GM10266 (cell line): ENCODE data around the gene WNK1.

Experiments used
- DNase-seq: peaks from one replicate; pipeline ENCODE4 v3.0.0; 2012; ENCODE audit errors: extremely low spot score
- CTCF ChIP-seq: IDR thresholded peaks from 2 replicates; pipeline ENCODE4 v1.5.1; 2012; ENCODE audit warnings: mild to moderate bottlenecking, low read depth; ENCODE audit not compliant: control insufficient read depth, insufficient read depth; ENCODE audit errors: missing control alignments

Gene WNK1

GRCh38 chr12:936377-937345, 184.3 kb downstream of the WNK1 start:
- no peak for DNase-seq

GRCh38 chr12:938810-939209, 186.4 kb downstream of the WNK1 start:
- TF ChIP-seq CTCF = no peak
- DNase-seq = no peak

More at GRCh38 chr12:936377-937345, 184.3 kb downstream of the WNK1 start:
- TF ChIP-seq CTCF = no peak

DNA sequence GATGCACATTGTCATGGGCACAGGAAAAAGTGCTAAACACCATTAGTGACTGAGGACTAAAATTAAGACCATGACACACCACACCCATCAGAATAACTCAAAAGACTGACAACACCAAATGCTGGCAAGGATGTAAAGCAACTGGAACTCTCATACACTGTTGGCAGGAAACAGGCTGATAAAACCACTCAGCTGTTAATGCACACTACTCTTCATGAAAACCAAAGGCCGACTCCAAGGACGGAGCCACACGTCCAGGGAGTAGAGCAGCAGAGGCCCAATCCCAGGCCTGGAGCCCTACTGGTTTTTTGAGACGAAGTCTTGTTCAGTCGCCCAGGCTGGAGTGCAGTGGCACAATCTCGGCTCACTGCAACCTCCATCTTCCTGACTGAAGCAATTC, 190.7 kb downstream of the WNK1 start:
- no peak for TF ChIP-seq CTCF
- no peak for DNase-seq

GRCh38 chr12:944211-944610, 191.8 kb downstream of the WNK1 start:
- no peak for TF ChIP-seq CTCF
- no peak for DNase-seq

DNA sequence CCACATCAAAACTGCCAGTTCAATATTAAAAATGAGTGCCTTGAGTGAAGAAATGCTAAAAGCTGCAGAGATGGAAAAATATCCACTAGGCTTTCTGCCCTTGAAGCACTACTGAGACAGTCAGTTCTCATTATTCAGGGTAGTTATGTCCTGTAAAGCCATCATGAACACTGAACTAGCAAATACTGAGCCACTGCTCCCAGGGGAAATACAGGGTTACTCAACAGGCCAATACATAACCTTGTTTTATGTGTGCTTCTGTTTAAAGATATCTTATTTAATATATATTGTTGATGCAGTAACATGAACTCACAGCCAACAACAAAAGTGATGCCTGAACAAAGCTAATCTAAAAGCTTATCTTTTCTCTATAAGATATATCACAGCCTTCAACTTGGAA, 193.8 kb downstream of the WNK1 start:
- no peak for DNase-seq
- TF ChIP-seq CTCF = no peak

DNA sequence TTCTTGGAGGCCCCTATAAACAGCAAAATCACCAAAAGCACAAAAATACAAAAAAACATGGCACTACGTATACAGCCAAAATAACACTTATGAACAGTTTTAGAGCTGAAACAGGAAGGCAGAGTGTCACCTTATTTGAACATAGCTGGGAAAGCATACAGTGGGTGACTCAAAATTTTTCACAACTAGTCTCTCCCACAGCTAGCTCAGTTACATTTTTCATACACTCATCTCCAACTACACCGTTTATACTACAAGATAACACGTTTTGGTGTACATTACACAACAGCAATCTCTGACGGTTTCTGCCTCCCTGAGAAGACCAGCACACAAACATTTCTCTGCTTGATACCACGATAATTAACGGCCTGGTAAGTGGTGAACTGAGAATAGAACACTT, 194.3 kb downstream of the WNK1 start:
- TF ChIP-seq CTCF = no peak
- DNase-seq = no peak

DNA sequence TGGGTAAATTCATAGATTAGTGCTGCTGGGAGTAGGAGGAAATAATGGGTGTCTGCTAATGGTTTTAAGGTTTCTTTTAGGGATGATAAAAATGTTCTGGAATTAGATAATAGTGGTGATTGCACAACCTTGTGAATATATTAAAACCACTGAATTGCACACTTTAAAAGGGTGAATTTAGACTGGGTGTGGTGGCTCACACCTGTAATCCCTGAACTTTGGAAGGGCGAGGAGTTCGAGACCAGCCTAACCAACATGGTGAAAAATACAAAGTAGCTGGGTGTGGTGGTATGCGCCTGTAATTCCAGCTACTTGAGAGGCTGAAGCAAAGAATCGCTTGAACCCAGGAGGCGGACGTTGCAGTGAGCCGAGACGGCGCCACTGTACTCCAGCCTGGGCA, 195.9 kb downstream of the WNK1 start:
- DNase-seq = no peak
- TF ChIP-seq CTCF = no peak
